ENCODE results near the gene ANO10.

DNA sequence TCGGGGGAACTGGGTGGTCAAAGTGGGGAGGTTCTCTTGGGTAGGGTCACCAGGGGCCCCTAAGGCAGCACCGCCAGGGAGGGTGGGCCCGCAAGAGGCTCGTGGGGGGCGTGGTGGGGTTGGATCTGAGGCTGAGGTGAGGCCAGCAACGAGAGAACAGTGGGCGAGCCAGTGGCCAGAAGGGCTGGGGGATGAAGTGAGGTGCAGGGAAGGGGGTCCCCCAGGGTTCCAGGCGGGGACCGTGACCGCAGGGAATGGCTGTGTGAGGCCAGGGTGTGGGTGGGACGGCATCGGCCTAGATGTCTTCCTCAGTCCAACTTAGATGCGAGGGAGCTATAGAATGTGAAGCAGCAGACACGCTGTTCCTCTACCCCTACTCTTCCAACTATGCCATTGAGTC is 257.3 kb downstream of the ANO10 start:
- TF ChIP-seq, protein P1, sequence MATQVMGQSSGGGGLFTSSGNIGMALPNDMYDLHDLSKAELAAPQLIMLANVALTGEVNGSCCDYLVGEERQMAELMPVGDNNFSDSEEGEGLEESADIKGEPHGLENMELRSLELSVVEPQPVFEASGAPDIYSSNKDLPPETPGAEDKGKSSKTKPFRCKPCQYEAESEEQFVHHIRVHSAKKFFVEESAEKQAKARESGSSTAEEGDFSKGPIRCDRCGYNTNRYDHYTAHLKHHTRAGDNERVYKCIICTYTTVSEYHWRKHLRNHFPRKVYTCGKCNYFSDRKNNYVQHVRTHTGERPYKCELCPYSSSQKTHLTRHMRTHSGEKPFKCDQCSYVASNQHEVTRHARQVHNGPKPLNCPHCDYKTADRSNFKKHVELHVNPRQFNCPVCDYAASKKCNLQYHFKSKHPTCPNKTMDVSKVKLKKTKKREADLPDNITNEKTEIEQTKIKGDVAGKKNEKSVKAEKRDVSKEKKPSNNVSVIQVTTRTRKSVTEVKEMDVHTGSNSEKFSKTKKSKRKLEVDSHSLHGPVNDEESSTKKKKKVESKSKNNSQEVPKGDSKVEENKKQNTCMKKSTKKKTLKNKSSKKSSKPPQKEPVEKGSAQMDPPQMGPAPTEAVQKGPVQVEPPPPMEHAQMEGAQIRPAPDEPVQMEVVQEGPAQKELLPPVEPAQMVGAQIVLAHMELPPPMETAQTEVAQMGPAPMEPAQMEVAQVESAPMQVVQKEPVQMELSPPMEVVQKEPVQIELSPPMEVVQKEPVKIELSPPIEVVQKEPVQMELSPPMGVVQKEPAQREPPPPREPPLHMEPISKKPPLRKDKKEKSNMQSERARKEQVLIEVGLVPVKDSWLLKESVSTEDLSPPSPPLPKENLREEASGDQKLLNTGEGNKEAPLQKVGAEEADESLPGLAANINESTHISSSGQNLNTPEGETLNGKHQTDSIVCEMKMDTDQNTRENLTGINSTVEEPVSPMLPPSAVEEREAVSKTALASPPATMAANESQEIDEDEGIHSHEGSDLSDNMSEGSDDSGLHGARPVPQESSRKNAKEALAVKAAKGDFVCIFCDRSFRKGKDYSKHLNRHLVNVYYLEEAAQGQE (IDR thresholded peaks at IDR 0.05; ENCODE audit: insufficient read depth in 1 of 2, low read depth in 2 of 2, low read length in 1 of 2): no peak
- TF ChIP-seq, protein P2, sequence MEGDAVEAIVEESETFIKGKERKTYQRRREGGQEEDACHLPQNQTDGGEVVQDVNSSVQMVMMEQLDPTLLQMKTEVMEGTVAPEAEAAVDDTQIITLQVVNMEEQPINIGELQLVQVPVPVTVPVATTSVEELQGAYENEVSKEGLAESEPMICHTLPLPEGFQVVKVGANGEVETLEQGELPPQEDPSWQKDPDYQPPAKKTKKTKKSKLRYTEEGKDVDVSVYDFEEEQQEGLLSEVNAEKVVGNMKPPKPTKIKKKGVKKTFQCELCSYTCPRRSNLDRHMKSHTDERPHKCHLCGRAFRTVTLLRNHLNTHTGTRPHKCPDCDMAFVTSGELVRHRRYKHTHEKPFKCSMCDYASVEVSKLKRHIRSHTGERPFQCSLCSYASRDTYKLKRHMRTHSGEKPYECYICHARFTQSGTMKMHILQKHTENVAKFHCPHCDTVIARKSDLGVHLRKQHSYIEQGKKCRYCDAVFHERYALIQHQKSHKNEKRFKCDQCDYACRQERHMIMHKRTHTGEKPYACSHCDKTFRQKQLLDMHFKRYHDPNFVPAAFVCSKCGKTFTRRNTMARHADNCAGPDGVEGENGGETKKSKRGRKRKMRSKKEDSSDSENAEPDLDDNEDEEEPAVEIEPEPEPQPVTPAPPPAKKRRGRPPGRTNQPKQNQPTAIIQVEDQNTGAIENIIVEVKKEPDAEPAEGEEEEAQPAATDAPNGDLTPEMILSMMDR (IDR thresholded peaks at IDR 0.05): no peak
- no peak for TF ChIP-seq TCF7L2 (IDR thresholded peaks at IDR 0.05; ENCODE audit: low read depth, low read length)
- no peak for TF ChIP-seq POLR2AphosphoS5 (IDR thresholded peaks at IDR 0.05; ENCODE audit: low read depth, low read length)

Data from Panc1 (cell line).